Stimulated activated CD8-positive, alpha-beta memory T cell treated with anti-CD3 and anti-CD28 coated beads, Interleukin-4, amount 100 ng/mL, for 1 hour (primary cell): ENCODE measurements around the gene BBS5.

Experiments used
- DNase-seq, 2 donors: peaks; one replicate each; pipeline ENCODE4 v3.0.0-alpha.2; 2020; ENCODE audit warnings: low read depth in 2 of 2, low spot score in 1 of 2

Gene BBS5

DNA sequence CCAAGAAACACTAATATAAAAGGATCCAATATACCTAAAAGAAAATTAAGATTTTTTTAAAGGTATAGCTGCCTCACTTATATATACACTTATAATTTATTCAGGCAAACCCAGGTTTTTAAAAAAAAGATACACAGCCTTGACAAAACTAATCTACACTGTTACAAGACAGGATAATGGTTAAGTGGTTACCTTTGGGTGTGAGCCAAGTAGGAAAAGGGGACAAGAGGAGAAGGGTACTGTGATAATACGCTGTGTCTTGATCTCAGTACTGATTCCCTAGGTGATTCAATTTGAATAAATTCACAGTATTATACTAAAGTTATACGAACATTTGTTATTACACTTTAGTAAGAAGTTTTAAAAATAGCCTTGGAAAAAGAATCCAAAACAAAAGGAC is 60.9 kb downstream of the BBS5 start:
- no peak for DNase-seq

DNA sequence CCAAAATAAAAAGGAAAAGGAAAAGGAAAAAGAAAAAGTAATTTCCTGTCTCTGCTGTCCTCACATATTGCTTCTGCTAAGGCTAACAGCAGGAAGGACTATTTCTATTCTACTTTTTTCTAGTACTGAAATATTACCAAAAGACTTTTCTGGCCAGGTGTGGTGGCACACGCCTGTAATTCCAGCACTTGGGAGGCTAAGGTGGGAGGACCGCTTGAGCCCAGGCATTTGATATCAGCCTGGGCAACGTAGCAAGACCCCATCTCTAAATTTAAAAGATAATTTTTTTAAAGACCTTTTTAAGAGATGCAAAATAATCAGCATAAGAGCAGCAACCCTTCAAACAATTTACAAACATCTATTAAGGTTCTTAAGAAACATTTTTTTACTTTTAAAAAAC is 63.1 kb downstream of the BBS5 start:
- DNase-seq, result no peak

GRCh38 chr2:169546756-169547155 is 67.5 kb downstream of the BBS5 start:
- no peak for DNase-seq
